SK-N-SH (cell line): ENCODE data around the gene PLEKHA6. TPM values are rescaled to one million over a fixed set of nuclear protein-coding genes. Genes with fewer than 3 reads are reported as not detected.
A peak's percentile ranks its signal among the peaks of the same experiment; 100 is the strongest.

Experiments
- CTCF ChIA-PET: fragments of 300-600, 350-600 bp; formaldehyde crosslinking; extraction: SDS; loops from one replicate; lab custom pipeline; 2021; lab: Yijun Ruan, JAX
- POLR2A ChIA-PET: fragments of 350-600 bp; sonication (Branson Sonifier 250); formaldehyde crosslinking; extraction: SDS; loops from one replicate; lab custom pipeline; 2020; ENCODE audit warnings: antibody characterized with exemption, inconsistent platforms; lab: Yijun Ruan, JAX
- DNase-seq: peaks from one replicate; pipeline ENCODE4 v3.0.0; 2012
- H2AFZ ChIP-seq: fragments of 200-600 bp; sonication (generic); 2 replicates; pipeline ENCODE4 v1.8.1; 2016; ENCODE audit warnings: antibody characterized with exemption, mild to moderate bottlenecking, low read depth
- H3F3A ChIP-seq: fragments of 200-600 bp; sonication (generic); replicated peaks from 2 replicates; pipeline ENCODE3; 2016; ENCODE audit warnings: antibody characterized with exemption, mild to moderate bottlenecking; ENCODE audit not compliant: insufficient read depth
- H3K27ac ChIP-seq, 2 experiments: fragments of 200-500 bp in 1 of 2; fragments of 200-600 bp in 1 of 2; sonication (Bioruptor generic) in 1 of 2; sonication (generic), shearing (Covaris generic) in 1 of 2; 2 replicates each; pipeline versions ENCODE4 v1.5.1 to v1.6.1; 2014 to 2016; ENCODE audit warnings: low read depth in 2 of 2, inconsistent platforms in 1 of 2, low read length in 1 of 2, mild to moderate bottlenecking in 1 of 2, mixed read lengths in 1 of 2
- H3K27me3 ChIP-seq: fragments of 200-600 bp; sonication (generic), shearing (Covaris generic); 2 replicates; pipeline ENCODE4 v1.6.1; 2016; ENCODE audit warnings: mixed run types; ENCODE audit not compliant: insufficient read depth
- H3K36me3 ChIP-seq, 2 experiments: fragments of 200-500 bp in 1 of 2; fragments of 200-600 bp in 1 of 2; sonication (Bioruptor generic) in 1 of 2; sonication (generic) in 1 of 2; replicated peaks in 1 of 2; 2 replicates each; pipeline versions ENCODE3 to v1.5.1; 2014 to 2016; ENCODE audit warnings: low read length in 1 of 2, mild to moderate bottlenecking in 1 of 2; ENCODE audit not compliant: insufficient read depth in 2 of 2, control insufficient read depth in 1 of 2
- H3K4me1 ChIP-seq, 2 experiments: fragments of 200-500 bp in 1 of 2; fragments of 200-600 bp in 1 of 2; sonication (Bioruptor generic) in 1 of 2; sonication (generic), shearing (Covaris generic) in 1 of 2; 2 replicates each; pipeline versions ENCODE4 v1.5.1 to v1.6.1; 2014 to 2016; ENCODE audit warnings: low read depth in 1 of 2, low read length in 1 of 2, mixed run types in 1 of 2; ENCODE audit not compliant: insufficient read depth in 2 of 2, control insufficient read depth in 1 of 2
- H3K4me2 ChIP-seq: fragments of 200-600 bp; sonication (generic), shearing (Covaris generic); 2 replicates; pipeline ENCODE4 v1.6.1; 2017; ENCODE audit warnings: mixed run types
- H3K4me3 ChIP-seq, 2 experiments: fragments of 200-500 bp in 1 of 2; fragments of 200-600 bp in 1 of 2; sonication (Bioruptor generic) in 1 of 2; sonication (generic), shearing (Covaris generic) in 1 of 2; 2 replicates each; pipeline versions ENCODE4 v1.5.1 to v1.8.1; 2014 to 2016; ENCODE audit warnings: low read depth in 2 of 2, inconsistent platforms in 1 of 2, low read length in 1 of 2, mild to moderate bottlenecking in 1 of 2, mixed read lengths in 1 of 2, moderate library complexity in 1 of 2
- H3K79me2 ChIP-seq: fragments of 200-600 bp; sonication (generic); 2 replicates; pipeline ENCODE4 v1.8.1; 2017; ENCODE audit warnings: mild to moderate bottlenecking; ENCODE audit not compliant: insufficient read depth
- H3K9ac ChIP-seq: fragments of 200-600 bp; sonication (generic); 2 replicates; pipeline ENCODE4 v1.6.1; 2017; ENCODE audit warnings: mixed run types
- H3K9me2 ChIP-seq: fragments of 200-600 bp; sonication (generic); 2 replicates; pipeline ENCODE4 v1.6.1; 2017; ENCODE audit warnings: mixed run types
- H3K9me3 ChIP-seq: fragments of 200-600 bp; sonication (generic); 2 replicates; pipeline ENCODE4 v1.6.1; 2017; ENCODE audit warnings: mixed run types, mild to moderate bottlenecking, moderate library complexity
- H4K20me1 ChIP-seq: fragments of 200-600 bp; sonication (generic); 2 replicates; pipeline ENCODE4 v1.6.1; 2017; ENCODE audit warnings: mild to moderate bottlenecking, mixed run types; ENCODE audit not compliant: insufficient read depth
- CHD2 ChIP-seq: fragments of 150-350 bp; IDR thresholded peaks from 2 replicates; pipeline ENCODE4 v1.6.1; 2018; ENCODE audit warnings: low read length; ENCODE audit not compliant: partially characterized antibody
- EP300 ChIP-seq, 2 experiments: IDR thresholded peaks; 2 replicates each; pipeline versions ENCODE4 v1.4.0 to v1.6.1; 2012; ENCODE audit warnings: borderline replicate concordance in 1 of 2, low read depth in 1 of 2, low read length in 1 of 2
- EZH2phosphoT487 ChIP-seq: fragments of 200-600 bp; sonication (generic); IDR thresholded peaks from 2 replicates; pipeline ENCODE4 v1.6.1; 2017; ENCODE audit warnings: low read depth, mixed run types, mild to moderate bottlenecking, antibody characterized with exemption, moderate library complexity, borderline replicate concordance
- FOSL2 ChIP-seq: IDR thresholded peaks from 2 replicates; pipeline ENCODE4 v1.4.0; 2012; ENCODE audit warnings: low read depth, mild to moderate bottlenecking, moderate library complexity, borderline replicate concordance
- FOXJ3 ChIP-seq: sonication (generic); formaldehyde crosslinking; IDR thresholded peaks from 2 replicates; pipeline ENCODE4 v1.5.1; 2020; ENCODE audit warnings: mild to moderate bottlenecking, missing genetic modification reagents
- GABPA ChIP-seq: IDR thresholded peaks from 2 replicates; pipeline ENCODE4 v1.4.0; 2012; ENCODE audit warnings: low read depth, mild to moderate bottlenecking
- GATA2 ChIP-seq: sonication (generic); formaldehyde crosslinking; IDR thresholded peaks from 2 replicates; pipeline ENCODE4 v1.5.0; 2020; ENCODE audit warnings: mild to moderate bottlenecking, missing genetic modification reagents
- MEF2A ChIP-seq: IDR thresholded peaks from 2 replicates; pipeline ENCODE4 v1.4.0; 2012; ENCODE audit warnings: low read depth, borderline replicate concordance
- MXI1 ChIP-seq: IDR thresholded peaks from 2 replicates; pipeline ENCODE4 v1.6.1; 2012; ENCODE audit warnings: mild to moderate bottlenecking, low read depth, low read length, improper control_type of control experiment
- NFIC ChIP-seq: IDR thresholded peaks from 2 replicates; pipeline ENCODE4 v1.4.0; 2012; ENCODE audit warnings: borderline replicate concordance
- PBX3 ChIP-seq: IDR thresholded peaks from 2 replicates; pipeline ENCODE4; 2012
- RCOR1 ChIP-seq: fragments of 150-350 bp; IDR thresholded peaks from 2 replicates; pipeline ENCODE4 v1.6.1; 2017; ENCODE audit warnings: antibody characterized with exemption, low read length
- RXRA ChIP-seq: IDR thresholded peaks from 2 replicates; pipeline ENCODE4 v1.4.0; 2012; ENCODE audit warnings: low read depth, mild to moderate bottlenecking, borderline replicate concordance
- TAF1 ChIP-seq: IDR thresholded peaks from 2 replicates; pipeline ENCODE4 v1.6.1; 2012; ENCODE audit warnings: low read depth, mild to moderate bottlenecking, low read length, moderate library complexity, borderline replicate concordance
- TCF12 ChIP-seq: IDR thresholded peaks from 2 replicates; pipeline ENCODE4 v1.4.0; 2012
- YY1 ChIP-seq: IDR thresholded peaks from 2 replicates; pipeline ENCODE4 v1.4.0; 2012; ENCODE audit warnings: low read depth, mild to moderate bottlenecking
- WGBS: methylation state at CpG from one replicate; pipeline ENCODE4 v1.1.6; 2017; ENCODE audit warnings: low lambda C conversion rate; 5-methylcytosine and 5-hydroxymethylcytosine counted together
- polyA plus RNA-seq, 3 experiments: library from polyadenylated mRNA; depleted of rRNA; stranded (reverse); fragments of >200 nt; gene quantifications; 2 replicates each; pipeline ENCODE4 v1.2.3, GENCODE V29; 2012
- TF ChIP-seq, protein P1 (sequence below): IDR thresholded peaks from 2 replicates; pipeline ENCODE4 v1.6.1; 2012; ENCODE audit warnings: mild to moderate bottlenecking, low read depth, low read length, moderate library complexity
- TF ChIP-seq, protein P2 (sequence below): IDR thresholded peaks from 2 replicates; pipeline ENCODE4 v1.4.0; 2012; ENCODE audit warnings: low read depth, borderline replicate concordance
- TF ChIP-seq, protein P3 (sequence below): fragments of 150-350 bp; IDR thresholded peaks from 2 replicates; pipeline ENCODE4 v1.6.1; 2017; ENCODE audit warnings: antibody characterized with exemption, low read length, low read depth, borderline replicate concordance
- TF ChIP-seq, protein P4 (sequence below): IDR thresholded peaks from 2 replicates; pipeline ENCODE4 v1.4.0; 2012; ENCODE audit warnings: low read depth

Gene PLEKHA6
- polyA plus RNA-seq, 1 of the 3 experiments (the other 2 are of a cell fraction): 1.2 TPM

DNA sequence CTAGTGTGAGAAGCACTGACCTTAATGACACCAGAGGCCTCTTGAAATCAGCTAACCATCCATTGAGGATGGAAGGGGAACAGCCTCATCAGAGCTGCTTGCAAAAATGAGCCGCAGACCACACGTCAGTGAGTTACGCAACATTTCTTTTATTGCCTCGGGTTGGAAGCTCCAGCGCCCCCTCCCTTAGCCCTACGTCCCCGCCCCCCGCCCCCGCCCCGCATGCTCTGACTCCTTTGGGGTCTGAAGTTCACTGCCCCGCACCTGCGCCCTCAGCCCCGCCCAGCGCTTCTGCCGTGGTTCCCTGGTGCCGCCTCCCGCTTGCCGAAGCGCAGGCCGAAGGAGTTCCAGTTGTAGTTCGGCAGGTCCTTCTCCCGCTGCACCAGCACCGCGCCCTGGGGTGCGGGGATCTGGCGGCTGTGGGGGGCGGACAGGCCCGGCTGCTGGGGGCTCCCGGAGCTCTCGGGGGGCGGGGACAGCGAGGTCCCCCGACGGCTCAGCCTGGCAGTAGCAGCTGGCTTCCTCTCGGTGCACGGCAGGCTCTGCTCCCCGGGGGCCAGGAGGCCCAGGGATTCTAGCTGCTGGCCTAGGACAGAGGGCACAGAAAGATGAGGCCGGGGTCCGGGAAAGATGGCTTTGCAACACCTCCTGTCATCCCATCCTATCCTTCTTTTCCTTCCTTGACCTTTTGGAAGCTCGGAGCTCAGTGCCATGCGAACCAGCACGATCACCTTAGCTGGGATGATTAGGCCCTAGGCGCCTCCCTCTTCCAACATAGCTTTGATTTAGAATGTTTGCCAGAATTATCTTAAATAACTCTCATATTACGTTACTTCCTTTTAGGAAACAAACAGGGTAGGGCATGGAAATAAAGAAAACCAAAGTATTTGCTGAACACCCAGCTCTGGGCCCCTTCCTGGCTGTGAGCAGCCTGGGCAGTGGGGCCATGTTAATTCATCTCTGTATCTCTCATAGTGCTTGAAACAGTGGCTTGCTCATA is 169.2 kb downstream of the PLEKHA6 start (continued):
- TF ChIP-seq, protein P1, sequence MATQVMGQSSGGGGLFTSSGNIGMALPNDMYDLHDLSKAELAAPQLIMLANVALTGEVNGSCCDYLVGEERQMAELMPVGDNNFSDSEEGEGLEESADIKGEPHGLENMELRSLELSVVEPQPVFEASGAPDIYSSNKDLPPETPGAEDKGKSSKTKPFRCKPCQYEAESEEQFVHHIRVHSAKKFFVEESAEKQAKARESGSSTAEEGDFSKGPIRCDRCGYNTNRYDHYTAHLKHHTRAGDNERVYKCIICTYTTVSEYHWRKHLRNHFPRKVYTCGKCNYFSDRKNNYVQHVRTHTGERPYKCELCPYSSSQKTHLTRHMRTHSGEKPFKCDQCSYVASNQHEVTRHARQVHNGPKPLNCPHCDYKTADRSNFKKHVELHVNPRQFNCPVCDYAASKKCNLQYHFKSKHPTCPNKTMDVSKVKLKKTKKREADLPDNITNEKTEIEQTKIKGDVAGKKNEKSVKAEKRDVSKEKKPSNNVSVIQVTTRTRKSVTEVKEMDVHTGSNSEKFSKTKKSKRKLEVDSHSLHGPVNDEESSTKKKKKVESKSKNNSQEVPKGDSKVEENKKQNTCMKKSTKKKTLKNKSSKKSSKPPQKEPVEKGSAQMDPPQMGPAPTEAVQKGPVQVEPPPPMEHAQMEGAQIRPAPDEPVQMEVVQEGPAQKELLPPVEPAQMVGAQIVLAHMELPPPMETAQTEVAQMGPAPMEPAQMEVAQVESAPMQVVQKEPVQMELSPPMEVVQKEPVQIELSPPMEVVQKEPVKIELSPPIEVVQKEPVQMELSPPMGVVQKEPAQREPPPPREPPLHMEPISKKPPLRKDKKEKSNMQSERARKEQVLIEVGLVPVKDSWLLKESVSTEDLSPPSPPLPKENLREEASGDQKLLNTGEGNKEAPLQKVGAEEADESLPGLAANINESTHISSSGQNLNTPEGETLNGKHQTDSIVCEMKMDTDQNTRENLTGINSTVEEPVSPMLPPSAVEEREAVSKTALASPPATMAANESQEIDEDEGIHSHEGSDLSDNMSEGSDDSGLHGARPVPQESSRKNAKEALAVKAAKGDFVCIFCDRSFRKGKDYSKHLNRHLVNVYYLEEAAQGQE: no peak
- TF ChIP-seq GATA2 (CRISPR knock-in tag) (no peak), GABPA (no peak)

DNA sequence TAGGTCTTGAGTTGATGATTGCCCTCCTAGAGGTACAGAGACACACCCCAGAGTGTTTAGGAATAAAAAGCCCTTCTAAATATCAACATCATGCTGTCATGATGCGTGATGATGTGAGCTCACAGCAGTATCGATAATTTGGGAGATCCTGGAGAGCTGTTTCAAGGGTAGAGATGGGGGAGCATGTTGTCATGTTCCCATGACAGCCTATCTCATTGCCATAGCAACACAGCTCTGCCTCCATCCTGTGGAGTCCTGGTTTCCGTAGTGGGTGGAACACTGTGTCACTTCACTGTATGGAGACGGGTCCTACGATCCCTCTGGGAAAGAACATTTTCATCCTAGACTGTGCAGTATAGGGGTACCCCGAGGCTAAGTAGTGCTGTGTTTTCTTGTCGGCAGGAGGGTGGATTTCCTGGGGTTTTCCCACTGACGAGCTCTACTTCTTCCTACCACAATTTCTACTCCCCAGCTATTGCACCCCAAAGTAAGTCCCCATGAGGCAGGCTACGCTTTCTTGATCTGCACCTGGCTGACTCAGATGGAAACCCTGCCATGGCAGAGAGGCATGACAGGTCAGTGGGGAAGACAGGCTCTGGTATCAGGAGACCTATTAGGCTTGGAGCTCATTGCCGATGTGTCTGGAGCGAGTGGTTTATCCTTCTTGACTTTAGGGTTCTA is 170.6 kb downstream of the PLEKHA6 start:
- H3K4me2 ChIP-seq: no peak overlapping the region
- H3K9me2 ChIP-seq: no peaks in the 10 kb centered on the region
- no peaks in the 10 kb centered on the region for H3K79me2 ChIP-seq
- H3F3A ChIP-seq: no peaks in the 10 kb centered on the region
- H3K36me3 ChIP-seq: no peaks in the 10 kb centered on the region
- no peaks in the 10 kb centered on the region; the same call in 1 of the 2 replicates for H3K27me3 ChIP-seq
- 65% methylated on average over 11 of the region's 11 CpGs for WGBS
- H3K4me3 ChIP-seq: no peak overlapping the region
- CTCF ChIA-PET: interaction anchor here (1.0 to 5.1 kb wide), 7 partner anchors 10 to 210 kb away, joined by 3 to 35 read pairs (median 4); partner anchors contain the start of genes GOLT1A and REN
- DNase-seq: peak; percentile 67
- no peak overlapping the region for H3K9ac ChIP-seq
- H3K27ac ChIP-seq: no peak overlapping the region
- no peak overlapping the region for H2AFZ ChIP-seq
- POLR2A ChIA-PET: no interaction called here
- H3K4me1 ChIP-seq: no peaks in the 10 kb centered on the region; a peak in 2 of 4 replicates
- TF ChIP-seq CHD2: no peak
- TF ChIP-seq, protein P2, sequence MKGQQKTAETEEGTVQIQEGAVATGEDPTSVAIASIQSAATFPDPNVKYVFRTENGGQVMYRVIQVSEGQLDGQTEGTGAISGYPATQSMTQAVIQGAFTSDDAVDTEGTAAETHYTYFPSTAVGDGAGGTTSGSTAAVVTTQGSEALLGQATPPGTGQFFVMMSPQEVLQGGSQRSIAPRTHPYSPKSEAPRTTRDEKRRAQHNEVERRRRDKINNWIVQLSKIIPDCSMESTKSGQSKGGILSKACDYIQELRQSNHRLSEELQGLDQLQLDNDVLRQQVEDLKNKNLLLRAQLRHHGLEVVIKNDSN: no peak
- TF ChIP-seq FOXJ3: no peak
- TF ChIP-seq EZH2phosphoT487: no peak
- no peak for TF ChIP-seq FOSL2
- TF ChIP-seq PBX3: no peak
- TF ChIP-seq NFIC: no peak
- no peak for TF ChIP-seq GABPA
- TF ChIP-seq, protein P3, sequence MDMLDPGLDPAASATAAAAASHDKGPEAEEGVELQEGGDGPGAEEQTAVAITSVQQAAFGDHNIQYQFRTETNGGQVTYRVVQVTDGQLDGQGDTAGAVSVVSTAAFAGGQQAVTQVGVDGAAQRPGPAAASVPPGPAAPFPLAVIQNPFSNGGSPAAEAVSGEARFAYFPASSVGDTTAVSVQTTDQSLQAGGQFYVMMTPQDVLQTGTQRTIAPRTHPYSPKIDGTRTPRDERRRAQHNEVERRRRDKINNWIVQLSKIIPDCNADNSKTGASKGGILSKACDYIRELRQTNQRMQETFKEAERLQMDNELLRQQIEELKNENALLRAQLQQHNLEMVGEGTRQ: no peak
- TF ChIP-seq TCF12: no peak
- no peak for TF ChIP-seq RCOR1
- TF ChIP-seq, protein P4, sequence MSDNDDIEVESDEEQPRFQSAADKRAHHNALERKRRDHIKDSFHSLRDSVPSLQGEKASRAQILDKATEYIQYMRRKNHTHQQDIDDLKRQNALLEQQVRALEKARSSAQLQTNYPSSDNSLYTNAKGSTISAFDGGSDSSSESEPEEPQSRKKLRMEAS: no peak
- TF ChIP-seq TAF1: no peak
- no peak for TF ChIP-seq MXI1
- TF ChIP-seq EP300 (IDR thresholded peaks at IDR 0.05; ENCODE audit: borderline replicate concordance in 1 of 2, low read depth in 1 of 2, low read length in 1 of 2): no peak
- no peak for TF ChIP-seq MEF2A
- no peak for TF ChIP-seq RXRA
- TF ChIP-seq YY1: no peak
- no peaks in the 10 kb centered on the region for H4K20me1 ChIP-seq
- no peaks in the 10 kb centered on the region for H3K9me3 ChIP-seq
